DND-41 (cell line): ENCODE results near the gene SCLT1.

Source experiments
- EZH2 ChIP-seq: IDR thresholded peaks from 3 replicates; pipeline ENCODE4 v1.6.1; 2012; ENCODE audit warnings: borderline replicate concordance, low read depth, mild to moderate bottlenecking, moderate library complexity, low read length, inconsistent platforms; ENCODE audit not compliant: severe bottlenecking
- TF ChIP-seq, protein P1 (sequence below): IDR thresholded peaks from 2 replicates; pipeline ENCODE4 v1.5.1; 2012; ENCODE audit warnings: borderline replicate concordance, low read length, moderate library complexity, mild to moderate bottlenecking; ENCODE audit not compliant: poor library complexity, severe bottlenecking; ENCODE audit errors: extremely low read depth

GRCh38 chr4:128850252-128850651, 243.1 kb downstream of the SCLT1 start:
- TF ChIP-seq, protein P1, sequence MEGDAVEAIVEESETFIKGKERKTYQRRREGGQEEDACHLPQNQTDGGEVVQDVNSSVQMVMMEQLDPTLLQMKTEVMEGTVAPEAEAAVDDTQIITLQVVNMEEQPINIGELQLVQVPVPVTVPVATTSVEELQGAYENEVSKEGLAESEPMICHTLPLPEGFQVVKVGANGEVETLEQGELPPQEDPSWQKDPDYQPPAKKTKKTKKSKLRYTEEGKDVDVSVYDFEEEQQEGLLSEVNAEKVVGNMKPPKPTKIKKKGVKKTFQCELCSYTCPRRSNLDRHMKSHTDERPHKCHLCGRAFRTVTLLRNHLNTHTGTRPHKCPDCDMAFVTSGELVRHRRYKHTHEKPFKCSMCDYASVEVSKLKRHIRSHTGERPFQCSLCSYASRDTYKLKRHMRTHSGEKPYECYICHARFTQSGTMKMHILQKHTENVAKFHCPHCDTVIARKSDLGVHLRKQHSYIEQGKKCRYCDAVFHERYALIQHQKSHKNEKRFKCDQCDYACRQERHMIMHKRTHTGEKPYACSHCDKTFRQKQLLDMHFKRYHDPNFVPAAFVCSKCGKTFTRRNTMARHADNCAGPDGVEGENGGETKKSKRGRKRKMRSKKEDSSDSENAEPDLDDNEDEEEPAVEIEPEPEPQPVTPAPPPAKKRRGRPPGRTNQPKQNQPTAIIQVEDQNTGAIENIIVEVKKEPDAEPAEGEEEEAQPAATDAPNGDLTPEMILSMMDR: no peak
- no peak for TF ChIP-seq EZH2
